Progenitor cell of endocrine pancreas (in vitro differentiated cells): ENCODE results near the gene SYAP1. TPM values are rescaled to one million over a fixed set of nuclear protein-coding genes. Genes with fewer than 3 reads are reported as not detected.

Experiments used
- DNase-seq: peaks from one replicate; pipeline ENCODE4 v3.0.0; 2021; ENCODE audit warnings: low spot score; ENCODE audit not compliant: unreplicated experiment
- H3K27ac Mint-ChIP-seq: 2 replicates; pipeline ENCODE4 v1.8.0; 2021; ENCODE audit warnings: mild to moderate bottlenecking, moderate library complexity, mixed read lengths
- H3K27me3 Mint-ChIP-seq: 2 replicates; pipeline ENCODE4 v1.8.0; 2021; ENCODE audit warnings: mixed read lengths
- H3K36me3 Mint-ChIP-seq: 2 replicates; pipeline ENCODE4 v1.8.0; 2022; ENCODE audit warnings: mixed read lengths; ENCODE audit not compliant: insufficient read depth
- H3K4me1 Mint-ChIP-seq: 2 replicates; pipeline ENCODE4 v1.8.0; 2021; ENCODE audit warnings: low read depth, mixed read lengths
- H3K4me3 Mint-ChIP-seq: 2 replicates; pipeline ENCODE4 v1.8.0; 2021; ENCODE audit warnings: low read depth, mild to moderate bottlenecking, moderate library complexity, mixed read lengths
- H3K9me3 Mint-ChIP-seq: 2 replicates; pipeline ENCODE4 v1.8.0; 2021; ENCODE audit warnings: low read depth, mixed read lengths
- long read RNA-seq: library from polyadenylated mRNA; unstranded; transcript quantifications from one replicate; pipeline ENCODE4 v2.0.0, GENCODE V29; 2020
- total RNA-seq: library from RNA; stranded (reverse); gene quantifications from 2 replicates; pipeline ENCODE4 v1.2.1, GENCODE V29; 2021
- TF ChIP-seq, protein P1 (sequence below): fragments of 200-600 bp; sonication (generic); IDR thresholded peaks from one replicate; pipeline ENCODE4 v1.5.0; 2021; ENCODE audit warnings: antibody characterized with exemption, mild to moderate bottlenecking; ENCODE audit not compliant: unreplicated experiment

The SYAP1 gene, protein sequence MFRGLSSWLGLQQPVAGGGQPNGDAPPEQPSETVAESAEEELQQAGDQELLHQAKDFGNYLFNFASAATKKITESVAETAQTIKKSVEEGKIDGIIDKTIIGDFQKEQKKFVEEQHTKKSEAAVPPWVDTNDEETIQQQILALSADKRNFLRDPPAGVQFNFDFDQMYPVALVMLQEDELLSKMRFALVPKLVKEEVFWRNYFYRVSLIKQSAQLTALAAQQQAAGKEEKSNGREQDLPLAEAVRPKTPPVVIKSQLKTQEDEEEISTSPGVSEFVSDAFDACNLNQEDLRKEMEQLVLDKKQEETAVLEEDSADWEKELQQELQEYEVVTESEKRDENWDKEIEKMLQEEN
- total RNA-seq: 59.0 and 61.3 TPM in 2 replicates
- long read RNA-seq, full-length matches to known transcripts: 188 of 212 reads
- long read RNA-seq, partial matches to known transcripts: 6 of 212 reads
- long read RNA-seq, other reads (novel, unspliced or antisense): 18 of 212 reads

DNA sequence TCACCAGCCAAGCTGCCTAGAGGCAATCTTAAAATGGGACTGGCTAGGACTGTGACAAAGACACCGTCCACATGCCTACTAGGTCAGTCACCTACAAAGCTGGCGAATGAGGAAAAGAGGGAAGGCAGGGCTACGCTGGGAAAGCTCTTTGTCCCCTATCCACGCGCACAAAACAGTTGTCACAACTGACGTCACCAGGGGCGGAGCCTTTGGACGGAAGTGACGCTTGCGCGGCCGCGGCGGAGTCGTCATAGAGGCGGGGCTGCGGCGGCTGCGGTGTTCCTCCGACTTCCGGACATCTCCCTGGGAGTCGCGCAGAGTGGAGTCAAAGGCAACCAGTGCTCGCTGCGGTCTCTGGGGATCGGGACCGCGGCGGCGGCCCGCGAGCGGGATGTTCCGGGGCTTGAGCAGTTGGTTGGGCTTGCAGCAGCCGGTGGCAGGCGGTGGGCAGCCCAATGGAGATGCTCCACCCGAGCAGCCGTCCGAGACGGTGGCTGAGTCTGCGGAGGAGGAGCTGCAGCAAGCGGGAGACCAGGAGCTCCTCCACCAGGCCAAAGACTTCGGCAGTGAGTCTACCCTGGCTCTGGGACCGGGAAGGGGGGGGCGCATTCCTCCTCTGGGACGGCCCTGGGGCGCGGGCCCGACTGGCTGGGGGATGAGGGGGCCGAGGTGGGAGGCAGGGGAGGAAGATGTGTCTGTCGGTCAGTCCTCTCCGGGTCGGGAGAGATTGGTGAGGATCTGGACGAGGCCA lies at the start of gene SYAP1:
Gene SYAP1 (plus strand): TSS at position 279 of the 751 bp plus-strand sequence. CDS start 113 bp downstream, at position 392.
- TF ChIP-seq, protein P1, sequence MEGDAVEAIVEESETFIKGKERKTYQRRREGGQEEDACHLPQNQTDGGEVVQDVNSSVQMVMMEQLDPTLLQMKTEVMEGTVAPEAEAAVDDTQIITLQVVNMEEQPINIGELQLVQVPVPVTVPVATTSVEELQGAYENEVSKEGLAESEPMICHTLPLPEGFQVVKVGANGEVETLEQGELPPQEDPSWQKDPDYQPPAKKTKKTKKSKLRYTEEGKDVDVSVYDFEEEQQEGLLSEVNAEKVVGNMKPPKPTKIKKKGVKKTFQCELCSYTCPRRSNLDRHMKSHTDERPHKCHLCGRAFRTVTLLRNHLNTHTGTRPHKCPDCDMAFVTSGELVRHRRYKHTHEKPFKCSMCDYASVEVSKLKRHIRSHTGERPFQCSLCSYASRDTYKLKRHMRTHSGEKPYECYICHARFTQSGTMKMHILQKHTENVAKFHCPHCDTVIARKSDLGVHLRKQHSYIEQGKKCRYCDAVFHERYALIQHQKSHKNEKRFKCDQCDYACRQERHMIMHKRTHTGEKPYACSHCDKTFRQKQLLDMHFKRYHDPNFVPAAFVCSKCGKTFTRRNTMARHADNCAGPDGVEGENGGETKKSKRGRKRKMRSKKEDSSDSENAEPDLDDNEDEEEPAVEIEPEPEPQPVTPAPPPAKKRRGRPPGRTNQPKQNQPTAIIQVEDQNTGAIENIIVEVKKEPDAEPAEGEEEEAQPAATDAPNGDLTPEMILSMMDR: no peak
- Mint-ChIP-seq H3K9me3 (no peaks in the 10 kb centered on the region), H3K27ac (peak within 1 kb of the TSS; percentile 100), H3K4me1 (peaks cover 37% of the 10 kb centered on the region), H3K4me3 (peak within 1 kb of the TSS; percentile 97), H3K27me3 (no peaks in the 10 kb centered on the region), H3K36me3 (peaks cover 2% of the 10 kb centered on the region)
- DNase-seq: peak; percentile 98

- H3K27ac Mint-ChIP-seq: no peak overlapping the region
- DNase-seq: no peak
- H3K4me1 Mint-ChIP-seq: peaks cover 2% of the 10 kb centered on the region
- TF ChIP-seq, protein P1: peak; percentile 59
- H3K9me3 Mint-ChIP-seq: no peaks in the 10 kb centered on the region
- no peaks in the 10 kb centered on the region for H3K27me3 Mint-ChIP-seq
- H3K36me3 Mint-ChIP-seq: peaks cover 39% of the 10 kb centered on the region
- H3K4me3 Mint-ChIP-seq: no peak overlapping the region
These were observed 48.4 kb upstream of the SYAP1 start for GRCh38 chrX:16671005-16671404.

GRCh38 chrX:16678689-16679088 lies 40.7 kb upstream of the SYAP1 start:
- TF ChIP-seq, protein P1: no peak
- no peaks in the 10 kb centered on the region for H3K27me3 Mint-ChIP-seq
- H3K36me3 Mint-ChIP-seq: peaks cover 38% of the 10 kb centered on the region
- no peaks in the 10 kb centered on the region for H3K9me3 Mint-ChIP-seq
- H3K4me3 Mint-ChIP-seq: no peak overlapping the region
- peak overlapping the region; percentile 14 for H3K27ac Mint-ChIP-seq
- no peak for DNase-seq
- H3K4me1 Mint-ChIP-seq: no peaks in the 10 kb centered on the region

DNA sequence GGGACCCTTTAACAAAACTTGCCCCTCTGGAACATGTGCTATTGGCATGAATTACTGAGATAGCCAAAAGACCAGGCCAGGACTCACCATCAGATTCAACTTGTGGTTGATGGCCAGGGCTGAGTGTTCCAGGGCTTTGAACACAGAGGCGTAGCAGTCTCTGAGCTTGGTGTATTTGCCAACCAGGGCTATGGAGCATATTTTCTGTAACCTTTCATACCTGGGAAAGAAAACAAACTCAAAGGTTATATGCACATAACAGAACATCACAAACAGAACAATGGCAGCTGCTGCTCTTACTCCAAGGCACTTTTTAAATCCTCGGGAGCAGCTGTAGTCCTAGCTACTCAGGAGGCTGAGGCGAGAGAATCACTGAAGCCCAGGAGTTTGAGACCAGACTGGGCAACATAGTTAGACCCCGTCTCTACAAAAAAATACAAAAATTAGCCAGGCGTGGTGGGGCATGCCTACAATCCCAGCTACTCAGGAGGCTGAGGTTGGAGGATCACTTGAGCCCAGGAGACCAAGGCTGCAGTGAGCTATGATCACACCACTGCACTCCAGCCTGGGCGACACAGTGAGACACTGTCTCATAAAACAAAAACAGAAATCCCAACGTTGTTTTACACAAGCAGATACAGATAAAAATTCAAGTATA lies 36.3 kb upstream of the SYAP1 start:
- DNase-seq: no peak
- H3K27me3 Mint-ChIP-seq: no peaks in the 10 kb centered on the region
- H3K27ac Mint-ChIP-seq: no peak overlapping the region
- H3K4me3 Mint-ChIP-seq: no peak overlapping the region
- no peaks in the 10 kb centered on the region for H3K9me3 Mint-ChIP-seq
- H3K4me1 Mint-ChIP-seq: no peaks in the 10 kb centered on the region
- peaks cover 32% of the 10 kb centered on the region for H3K36me3 Mint-ChIP-seq
- TF ChIP-seq, protein P1: no peak

DNA sequence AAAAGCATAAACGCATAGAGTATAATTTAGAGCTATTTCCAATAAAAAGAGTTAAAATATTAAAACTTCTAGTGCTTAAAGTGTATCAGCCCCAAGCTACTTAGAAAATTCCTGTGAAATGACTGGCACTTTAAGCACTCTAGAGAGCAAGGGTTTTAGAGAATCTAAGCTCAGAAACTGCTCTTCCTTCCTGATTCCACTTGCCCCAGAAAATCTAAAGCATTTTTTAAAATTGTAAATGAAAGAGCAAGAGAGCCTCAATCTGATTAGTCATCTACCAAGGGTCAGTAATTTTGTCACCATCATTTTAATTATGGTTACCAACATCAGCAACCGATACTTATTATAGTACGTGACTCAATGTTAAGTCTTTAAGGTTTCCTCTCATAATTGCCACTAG lies 31.9 kb upstream of the SYAP1 start:
- Mint-ChIP-seq H3K36me3 (peaks cover 39% of the 10 kb centered on the region), H3K4me3 (no peak overlapping the region), H3K9me3 (no peaks in the 10 kb centered on the region), H3K27me3 (no peaks in the 10 kb centered on the region), H3K27ac (no peak overlapping the region), H3K4me1 (no peaks in the 10 kb centered on the region)
- DNase-seq: no peak
- TF ChIP-seq, protein P1: no peak
